ENCODE measurements around the gene USH2A.

DNA sequence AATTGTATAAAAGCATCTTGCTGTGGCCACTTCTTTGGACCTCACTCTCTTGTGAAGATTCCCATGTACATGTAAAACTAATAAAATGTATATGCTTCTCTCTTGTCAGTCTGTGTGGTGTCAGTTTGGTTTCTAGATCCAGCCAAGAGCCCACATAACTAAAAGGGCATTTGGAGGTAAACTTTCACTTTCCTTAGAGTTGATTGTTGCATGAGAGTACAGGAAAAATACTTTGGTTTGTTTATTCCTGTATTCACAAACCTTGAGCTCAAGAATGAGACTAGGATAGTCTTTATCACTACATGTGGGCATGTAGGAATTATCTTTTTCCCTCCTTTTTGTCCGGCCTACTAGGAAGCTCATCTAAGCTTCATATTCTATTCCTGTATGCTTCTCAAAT lies 805.3 kb downstream of the USH2A start:
- TF ChIP-seq, protein P1, sequence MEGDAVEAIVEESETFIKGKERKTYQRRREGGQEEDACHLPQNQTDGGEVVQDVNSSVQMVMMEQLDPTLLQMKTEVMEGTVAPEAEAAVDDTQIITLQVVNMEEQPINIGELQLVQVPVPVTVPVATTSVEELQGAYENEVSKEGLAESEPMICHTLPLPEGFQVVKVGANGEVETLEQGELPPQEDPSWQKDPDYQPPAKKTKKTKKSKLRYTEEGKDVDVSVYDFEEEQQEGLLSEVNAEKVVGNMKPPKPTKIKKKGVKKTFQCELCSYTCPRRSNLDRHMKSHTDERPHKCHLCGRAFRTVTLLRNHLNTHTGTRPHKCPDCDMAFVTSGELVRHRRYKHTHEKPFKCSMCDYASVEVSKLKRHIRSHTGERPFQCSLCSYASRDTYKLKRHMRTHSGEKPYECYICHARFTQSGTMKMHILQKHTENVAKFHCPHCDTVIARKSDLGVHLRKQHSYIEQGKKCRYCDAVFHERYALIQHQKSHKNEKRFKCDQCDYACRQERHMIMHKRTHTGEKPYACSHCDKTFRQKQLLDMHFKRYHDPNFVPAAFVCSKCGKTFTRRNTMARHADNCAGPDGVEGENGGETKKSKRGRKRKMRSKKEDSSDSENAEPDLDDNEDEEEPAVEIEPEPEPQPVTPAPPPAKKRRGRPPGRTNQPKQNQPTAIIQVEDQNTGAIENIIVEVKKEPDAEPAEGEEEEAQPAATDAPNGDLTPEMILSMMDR (IDR thresholded peaks at IDR 0.05): no peak
- no peak for TF ChIP-seq POLR2A (IDR thresholded peaks at IDR 0.05)
